ENCODE data around the gene PDE2A.

Gene PDE2A

DNA sequence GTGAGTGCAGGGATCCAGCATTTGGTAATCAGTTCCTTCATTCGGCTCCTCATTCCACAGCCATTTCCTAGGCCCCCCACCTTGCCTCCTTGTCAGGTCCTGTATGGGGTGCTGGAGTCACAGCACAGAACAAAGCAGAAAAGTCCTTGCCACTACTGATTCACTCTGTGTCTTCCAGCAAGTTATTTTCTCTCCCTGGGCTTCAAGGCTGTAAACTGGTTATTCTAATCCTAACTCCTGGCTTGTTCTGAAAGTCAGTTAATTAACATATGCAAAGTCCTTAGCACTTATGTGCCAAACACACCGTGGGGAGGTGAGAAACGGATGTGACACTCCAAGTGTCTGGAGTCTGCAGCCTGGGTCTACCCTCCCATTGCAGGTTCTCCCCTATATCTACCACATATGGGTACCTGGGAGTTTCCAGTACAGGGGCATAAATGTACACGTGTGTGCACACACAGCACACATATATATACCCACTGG, 30.6 kb upstream of the PDE2A start:
- no peak for DNase-seq (ENCODE audit: low read depth in 1 of 2, low spot score in 1 of 2)

DNA sequence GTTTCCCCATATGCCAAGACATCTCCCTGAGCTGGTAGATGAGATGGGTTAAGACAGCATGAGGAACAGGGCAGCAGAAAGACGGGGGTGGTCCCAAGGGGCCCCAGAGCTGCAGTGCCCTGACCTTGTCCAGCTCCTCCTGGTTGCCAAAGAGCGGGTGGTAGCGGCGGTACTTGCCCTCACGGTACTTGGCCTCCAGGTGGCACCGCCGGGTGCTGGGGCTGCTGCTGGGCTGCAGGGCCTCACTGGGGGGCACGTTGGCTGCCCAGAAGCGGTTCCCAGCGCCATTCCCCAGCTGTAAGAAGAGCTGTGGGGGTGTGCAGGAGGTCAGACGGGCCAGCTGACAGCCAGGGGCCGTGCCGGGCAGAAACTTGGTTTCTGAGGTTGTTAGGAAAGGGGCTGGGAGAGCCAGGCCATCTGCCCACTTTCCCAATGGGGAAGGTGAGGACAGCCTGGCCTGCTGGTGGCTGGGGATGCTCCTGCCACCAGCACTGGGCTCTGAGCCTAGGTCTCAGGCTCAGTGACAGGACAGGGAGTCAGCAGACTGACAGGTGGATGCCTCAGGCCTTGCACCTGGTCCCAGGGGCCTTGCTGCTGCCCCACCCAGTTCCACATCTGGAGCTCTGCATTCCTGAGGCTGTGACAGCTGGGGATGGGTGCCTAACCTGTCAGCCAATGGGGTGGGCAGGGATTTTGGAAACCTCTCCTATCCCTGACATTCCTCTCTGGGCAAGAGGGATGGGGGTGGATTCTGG, 30.0 kb upstream of the PDE2A start:
- no peak for DNase-seq (ENCODE audit: low read depth in 1 of 2, low spot score in 1 of 2)

GRCh38 chr11:72703267-72704008, 29.2 kb upstream of the PDE2A start:
- DNase-seq (ENCODE audit: low read depth in 1 of 2, low spot score in 1 of 2): no peak

DNA sequence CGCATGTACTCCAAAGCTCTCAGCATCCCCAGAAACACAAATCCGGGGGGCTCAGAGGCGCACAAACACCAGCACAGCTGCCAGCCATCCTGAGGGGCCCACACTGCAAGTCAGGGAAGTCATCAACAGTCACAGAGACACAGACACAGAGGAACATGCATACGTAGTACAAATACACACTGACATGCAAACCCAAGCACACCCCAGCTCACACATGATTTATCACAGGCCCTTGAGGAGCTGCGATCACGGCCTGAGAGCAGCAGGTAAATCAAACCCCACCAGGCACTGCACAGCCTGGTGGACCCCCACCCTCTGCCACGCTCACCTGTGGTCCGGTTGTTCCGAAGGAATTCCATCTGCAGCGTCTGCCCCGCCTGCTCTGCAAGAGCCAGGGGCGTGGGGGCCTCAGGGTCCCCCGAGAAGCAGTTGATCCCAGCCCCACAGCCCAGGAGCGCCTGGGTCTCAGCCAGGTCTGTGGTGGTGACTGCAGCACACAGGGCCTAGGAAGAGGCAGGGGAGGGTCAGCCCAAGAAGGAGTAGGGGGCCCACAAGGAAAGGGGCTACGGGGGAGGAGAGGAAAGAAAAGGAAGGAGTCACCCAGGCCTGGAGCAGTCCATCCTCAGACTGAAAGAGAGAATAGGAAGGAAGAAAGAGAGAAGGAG, 28.5 kb upstream of the PDE2A start:
- DNase-seq (ENCODE audit: low read depth in 1 of 2, low spot score in 1 of 2): no peak

DNA sequence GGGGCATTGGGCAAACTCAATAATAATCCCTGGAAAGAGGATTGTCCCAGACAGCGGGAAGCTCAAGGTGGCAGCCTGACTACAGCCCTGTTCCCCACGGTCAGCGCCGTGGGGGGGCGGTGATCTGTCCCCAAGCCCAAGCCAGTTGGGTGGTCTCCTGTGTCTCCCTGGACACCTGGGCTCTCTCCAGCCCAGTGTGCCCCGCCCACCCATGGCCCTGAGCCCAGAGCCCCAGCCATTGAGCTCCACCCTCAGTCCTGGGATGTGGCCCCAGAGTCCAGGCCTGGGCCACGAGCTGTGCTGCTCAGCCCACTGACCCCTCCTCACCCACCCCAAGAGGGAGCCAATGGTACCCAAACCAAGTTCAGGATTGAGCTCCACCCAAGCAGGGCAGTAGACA, 27.9 kb upstream of the PDE2A start:
- DNase-seq (ENCODE audit: low read depth in 1 of 2, low spot score in 1 of 2): no peak

DNA sequence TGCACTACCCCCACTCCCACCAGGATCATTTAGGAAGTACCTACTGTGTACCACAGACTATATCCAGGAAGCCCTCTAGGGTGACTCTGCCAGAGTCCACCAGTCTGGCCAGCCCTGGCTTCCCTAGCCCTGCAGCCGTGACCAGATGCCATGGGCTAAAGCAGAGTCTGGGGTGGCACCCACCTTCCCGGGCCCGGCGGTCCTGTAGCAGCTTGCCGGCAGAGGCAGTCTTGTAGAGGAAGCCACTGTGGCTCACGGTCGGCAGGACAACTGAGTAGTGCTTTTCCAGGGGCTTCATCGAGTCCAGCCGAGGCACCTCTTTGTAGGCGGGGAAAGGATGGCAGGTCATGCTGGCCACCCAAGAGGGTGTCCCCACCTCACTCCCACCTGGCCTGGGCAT, 27.2 kb upstream of the PDE2A start:
- DNase-seq (ENCODE audit: low read depth in 1 of 2, low spot score in 1 of 2): no peak

GRCh38 chr11:72700146-72700545, 25.9 kb upstream of the PDE2A start:
- DNase-seq (ENCODE audit: low read depth in 1 of 2, low spot score in 1 of 2): no peak

DNA sequence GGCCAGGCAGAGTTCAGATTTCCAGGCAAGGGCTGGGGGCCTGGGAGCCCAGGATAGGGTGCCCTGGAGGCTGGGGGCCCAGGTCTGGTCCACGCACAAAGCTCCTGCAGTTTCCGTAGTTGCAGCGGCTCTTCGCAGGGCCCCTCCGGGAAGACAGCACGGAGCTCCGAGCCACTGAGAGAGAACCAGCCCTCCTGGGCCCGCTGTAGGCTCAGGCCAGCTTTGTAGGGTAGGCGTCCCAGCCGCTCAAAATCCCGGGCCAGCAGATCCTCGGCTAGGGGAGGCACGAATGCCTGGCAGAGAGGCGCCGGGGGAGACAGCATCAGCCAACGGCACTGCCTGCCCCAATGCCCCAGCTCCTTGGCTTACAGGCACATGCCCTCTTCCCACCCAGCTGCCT, 23.6 kb upstream of the PDE2A start:
- DNase-seq (ENCODE audit: low read depth in 1 of 2, low spot score in 1 of 2): no peak

DNA sequence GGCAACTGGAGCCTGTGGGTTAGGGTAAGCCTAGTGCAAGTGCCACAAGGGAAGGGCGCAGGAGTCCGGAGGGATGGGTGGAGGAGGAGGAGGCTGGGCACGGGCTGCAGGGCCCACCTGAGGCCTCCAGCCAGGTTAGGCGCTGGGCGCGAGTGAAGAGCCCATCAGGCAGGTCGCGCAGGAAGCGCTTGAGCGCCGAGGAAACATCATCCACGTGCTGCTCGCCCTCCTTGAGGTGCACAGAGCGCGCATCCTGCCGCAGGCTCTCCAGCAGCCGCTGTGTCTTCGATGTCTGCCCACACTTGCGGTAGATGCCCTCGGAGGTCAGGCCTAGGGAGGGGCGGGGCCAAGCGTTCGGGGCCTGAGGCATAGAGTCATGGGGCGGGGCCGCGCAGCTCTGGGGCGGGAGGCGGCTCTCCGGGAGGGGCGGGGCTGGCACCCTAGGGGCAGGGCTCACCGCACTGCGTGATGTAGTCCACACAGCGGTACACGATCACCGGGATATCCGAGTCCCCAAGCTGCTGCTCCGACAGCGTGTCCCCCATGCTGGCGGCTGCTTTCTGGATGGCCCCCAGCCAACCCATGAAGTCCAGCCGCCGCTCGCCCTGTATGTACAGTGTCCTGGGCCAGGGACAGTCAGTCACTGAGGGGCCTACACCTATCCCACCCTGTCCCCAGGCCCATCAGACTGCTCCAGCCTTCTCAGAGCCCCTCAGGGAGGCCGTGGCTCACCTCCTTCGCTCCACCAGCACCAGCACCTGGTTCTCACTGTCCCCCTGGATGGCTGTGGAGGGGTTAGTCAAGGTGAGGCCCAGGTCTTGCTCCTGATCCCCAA, 22.9 kb upstream of the PDE2A start:
- DNase-seq (ENCODE audit: low read depth in 1 of 2, low spot score in 1 of 2): no peak

- DNase-seq (ENCODE audit: low read depth in 1 of 2, low spot score in 1 of 2): no peak
These were observed 21.1 kb upstream of the PDE2A start for GRCh38 chr11:72695354-72695753.

GRCh38 chr11:72693271-72693968, 19.2 kb upstream of the PDE2A start:
- DNase-seq (ENCODE audit: low read depth in 1 of 2, low spot score in 1 of 2): no peak

GRCh38 chr11:72692498-72693237, 18.4 kb upstream of the PDE2A start:
- no peak for DNase-seq (ENCODE audit: low read depth in 1 of 2, low spot score in 1 of 2)

DNA sequence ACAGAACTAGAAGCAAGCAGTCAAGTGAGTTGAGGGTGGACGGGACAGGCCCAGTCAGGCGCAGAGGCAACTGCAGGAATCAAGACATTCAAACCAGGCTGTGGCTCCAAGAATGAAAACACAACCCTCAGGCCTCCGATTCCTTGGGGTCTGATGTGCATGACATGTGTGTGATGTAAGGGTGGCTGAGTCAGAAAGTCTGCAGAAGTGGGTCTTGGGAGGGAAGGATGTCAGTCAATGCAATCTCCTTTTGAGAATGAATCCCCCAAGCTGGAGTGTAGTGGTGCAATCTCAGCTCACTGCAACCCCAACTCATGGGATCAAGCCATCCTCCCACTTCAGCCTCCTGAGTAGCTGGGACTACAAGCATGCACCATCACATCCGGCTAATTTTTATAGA, 15.9 kb upstream of the PDE2A start:
- DNase-seq (ENCODE audit: low read depth in 1 of 2, low spot score in 1 of 2): no peak

GRCh38 chr11:72688929-72689328, 14.7 kb upstream of the PDE2A start:
- no peak for DNase-seq (ENCODE audit: low read depth in 1 of 2, low spot score in 1 of 2)

DNA sequence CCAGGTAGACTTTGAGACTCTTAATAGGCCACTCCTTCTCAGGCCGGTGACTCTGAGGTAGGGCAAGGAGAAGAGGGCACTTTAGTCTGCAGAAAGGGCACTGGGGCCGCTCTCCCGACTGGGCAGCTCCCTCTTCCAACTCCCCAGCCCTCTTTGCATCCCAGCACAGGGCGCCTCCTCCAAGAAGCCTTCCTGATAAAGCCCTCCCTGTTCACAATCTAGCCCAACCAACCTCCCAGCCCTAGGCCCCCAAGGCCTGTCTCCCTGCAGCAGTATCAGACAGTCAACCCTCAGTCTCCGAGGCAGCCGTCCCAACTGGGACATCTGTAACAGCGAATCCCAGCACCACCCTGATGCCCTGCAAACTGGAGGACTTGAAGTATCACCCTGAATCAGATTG, 14.3 kb upstream of the PDE2A start:
- DNase-seq (ENCODE audit: low read depth in 1 of 2, low spot score in 1 of 2): no peak

DNA sequence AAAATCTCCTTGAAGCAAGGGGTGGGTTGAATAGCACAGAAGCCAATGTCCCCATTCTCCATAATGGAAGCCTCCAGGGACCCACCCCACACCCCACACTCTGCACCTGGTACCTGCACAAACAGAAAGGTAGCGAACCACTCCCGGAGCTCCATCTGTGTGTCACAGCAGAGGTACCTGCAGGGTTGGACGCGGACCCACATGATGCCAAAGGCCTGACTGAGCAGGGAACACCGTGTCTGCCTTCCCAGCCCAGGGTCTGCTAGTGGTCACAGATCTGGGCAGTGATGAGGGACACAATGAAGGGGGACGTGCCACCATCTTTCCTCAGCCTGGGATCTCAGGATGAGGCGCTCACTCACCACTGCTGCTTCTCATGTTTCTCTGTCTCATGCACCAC, 13.1 kb upstream of the PDE2A start:
- DNase-seq (ENCODE audit: low read depth in 1 of 2, low spot score in 1 of 2): no peak

DNA sequence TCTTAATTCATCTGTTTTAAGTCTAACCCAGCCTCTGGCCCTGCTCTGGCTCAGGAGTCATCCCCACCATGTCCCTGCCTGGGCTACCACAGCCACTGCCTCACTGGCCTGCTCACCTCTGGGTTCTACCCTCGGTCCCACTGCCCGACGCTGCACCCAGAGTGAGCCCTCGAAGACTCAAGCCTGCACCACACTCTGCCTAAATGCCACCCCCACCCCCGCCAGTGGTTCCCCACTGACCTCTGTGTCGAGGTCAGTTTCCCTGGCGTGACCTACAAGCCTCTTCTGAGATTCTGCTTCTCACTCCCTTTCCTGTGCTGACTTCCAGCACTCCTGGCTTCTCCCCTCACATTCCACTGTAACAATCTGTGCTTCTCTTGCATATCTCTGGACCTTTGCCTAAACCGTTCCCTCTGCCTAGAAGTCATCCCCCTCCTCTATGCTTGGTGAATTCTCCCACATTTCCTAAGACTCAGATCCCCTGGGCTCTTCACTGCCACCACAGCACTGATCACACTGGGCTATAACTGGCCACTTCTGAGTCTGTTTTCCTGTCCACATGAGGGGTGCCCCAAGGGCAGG, 12.5 kb upstream of the PDE2A start:
- DNase-seq (ENCODE audit: low read depth in 1 of 2, low spot score in 1 of 2): no peak

- no peak for DNase-seq (ENCODE audit: low read depth in 1 of 2, low spot score in 1 of 2)
These were observed 11.6 kb upstream of the PDE2A start for GRCh38 chr11:72685560-72686480.

All from stimulated activated CD4-positive, alpha-beta T cell treated with anti-CD3 and anti-CD28 coated beads, Interleukin-15, amount 100 ng/mL, for 1 hour (primary cell).